Activated naive CD4-positive, alpha-beta T cell treated with anti-CD3 and anti-CD28 coated beads, Interleukin-2, amount 10 ng/mL, durations not matched to agents 7 days and 5 days (primary cell): ENCODE results near the gene RHCE.
"Not testable (repeated sequence)": the region's sequence is repeated elsewhere in the genome, so short reads cannot be mapped to it uniquely, and the experiment has no call there.

Source experiments
- CTCF ChIA-PET: fragments of 350-600 bp; sonication (Branson Sonifier 250); formaldehyde crosslinking; loops from one replicate; lab custom pipeline; 2021; ENCODE audit warnings: antibody characterized with exemption; lab: Charles Lee
- DNase-seq: peaks from one replicate; pipeline ENCODE4 v3.0.0-alpha.2; 2020
- H3K27ac Mint-ChIP-seq: one replicate; pipeline ENCODE4 v1.8.0; 2021; ENCODE audit warnings: mild to moderate bottlenecking, moderate library complexity, mixed read lengths
- H3K27me3 Mint-ChIP-seq: one replicate; pipeline ENCODE4 v1.8.0; 2021; ENCODE audit warnings: mild to moderate bottlenecking, mixed read lengths
- H3K36me3 Mint-ChIP-seq: one replicate; pipeline ENCODE4 v1.8.0; 2021; ENCODE audit warnings: mixed read lengths
- H3K4me1 Mint-ChIP-seq: one replicate; pipeline ENCODE4 v1.8.0; 2021; ENCODE audit warnings: mixed read lengths
- H3K4me3 Mint-ChIP-seq: one replicate; pipeline ENCODE4 v1.8.0; 2021; ENCODE audit warnings: mild to moderate bottlenecking, moderate library complexity, mixed read lengths
- H3K9me3 Mint-ChIP-seq: one replicate; pipeline ENCODE4 v1.8.0; 2021; ENCODE audit warnings: mixed read lengths

Gene RHCE

GRCh38 chr1:25402947-25403803 is 17.4 kb downstream of the RHCE start:
- H3K27me3 Mint-ChIP-seq: peaks cover 31% of the 10 kb centered on the region
- H3K4me3 Mint-ChIP-seq, H3K4me1 Mint-ChIP-seq, H3K27ac Mint-ChIP-seq, H3K36me3 Mint-ChIP-seq, H3K9me3 Mint-ChIP-seq: not testable (repeated sequence)
- peak; percentile 31 for DNase-seq
- CTCF ChIA-PET: interaction anchor here (0.6 to 2.0 kb wide), 2 partner anchors 85 to 356 kb away, joined by 4 to 8 read pairs; no protein-coding TSS in a partner anchor

GRCh38 chr1:25398079-25398478 is 22.5 kb downstream of the RHCE start:
- DNase-seq, H3K4me3 Mint-ChIP-seq, H3K36me3 Mint-ChIP-seq, H3K4me1 Mint-ChIP-seq, CTCF ChIA-PET, H3K27ac Mint-ChIP-seq, H3K9me3 Mint-ChIP-seq: not testable (repeated sequence)
- H3K27me3 Mint-ChIP-seq: peaks cover 36% of the 10 kb centered on the region

- H3K27me3 Mint-ChIP-seq: peaks cover 30% of the 10 kb centered on the region
- DNase-seq, H3K27ac Mint-ChIP-seq, H3K9me3 Mint-ChIP-seq, H3K4me3 Mint-ChIP-seq, H3K36me3 Mint-ChIP-seq, CTCF ChIA-PET, H3K4me1 Mint-ChIP-seq: not testable (repeated sequence)
Observed at GRCh38 chr1:25397549-25397948, 23.1 kb downstream of the RHCE start.

- CTCF ChIA-PET: no interaction called here
- Mint-ChIP-seq H3K36me3 (no peaks in the 10 kb centered on the region), H3K9me3 (no peaks in the 10 kb centered on the region), H3K4me1 (peaks cover 3% of the 10 kb centered on the region), H3K27ac (no peak overlapping the region), H3K4me3 (no peak overlapping the region), H3K27me3 (peaks cover 26% of the 10 kb centered on the region)
- no peak for DNase-seq
Observed at GRCh38 chr1:25392841-25393240, 27.8 kb downstream of the RHCE start.

- CTCF ChIA-PET, H3K4me1 Mint-ChIP-seq: not testable (repeated sequence)
Observed at GRCh38 chr1:25389721-25390120, 30.9 kb downstream of the RHCE start.

GRCh38 chr1:25388691-25389090 is 31.9 kb downstream of the RHCE start:
- peaks cover 34% of the 10 kb centered on the region for H3K27me3 Mint-ChIP-seq
- H3K36me3 Mint-ChIP-seq, H3K27ac Mint-ChIP-seq, DNase-seq, H3K4me3 Mint-ChIP-seq, H3K4me1 Mint-ChIP-seq, H3K9me3 Mint-ChIP-seq, CTCF ChIA-PET: not testable (repeated sequence)

More at GRCh38 chr1:25389721-25390120, 30.9 kb downstream of the RHCE start:
- not testable (repeated sequence) for H3K36me3 Mint-ChIP-seq, H3K4me3 Mint-ChIP-seq, H3K9me3 Mint-ChIP-seq, H3K27ac Mint-ChIP-seq, DNase-seq
- peaks cover 27% of the 10 kb centered on the region for H3K27me3 Mint-ChIP-seq

- H3K4me1 Mint-ChIP-seq, H3K9me3 Mint-ChIP-seq, CTCF ChIA-PET, H3K36me3 Mint-ChIP-seq, H3K4me3 Mint-ChIP-seq, DNase-seq, H3K27ac Mint-ChIP-seq: not testable (repeated sequence)
- H3K27me3 Mint-ChIP-seq: peaks cover 34% of the 10 kb centered on the region
Observed at GRCh38 chr1:25387096-25387495, 33.5 kb downstream of the RHCE start.

GRCh38 chr1:25383875-25384274 is 36.8 kb downstream of the RHCE start:
- CTCF ChIA-PET, H3K36me3 Mint-ChIP-seq, H3K9me3 Mint-ChIP-seq, DNase-seq, H3K4me3 Mint-ChIP-seq, H3K27ac Mint-ChIP-seq, H3K4me1 Mint-ChIP-seq: not testable (repeated sequence)
- H3K27me3 Mint-ChIP-seq: peaks cover 29% of the 10 kb centered on the region

- DNase-seq, H3K4me3 Mint-ChIP-seq, CTCF ChIA-PET, H3K9me3 Mint-ChIP-seq, H3K4me1 Mint-ChIP-seq, H3K27ac Mint-ChIP-seq, H3K36me3 Mint-ChIP-seq: not testable (repeated sequence)
- peaks cover 30% of the 10 kb centered on the region for H3K27me3 Mint-ChIP-seq
Observed at GRCh38 chr1:25383090-25383489, 37.5 kb downstream of the RHCE start.

GRCh38 chr1:25382543-25382942 is 38.1 kb downstream of the RHCE start:
- CTCF ChIA-PET, H3K4me3 Mint-ChIP-seq, H3K36me3 Mint-ChIP-seq, DNase-seq, H3K4me1 Mint-ChIP-seq, H3K9me3 Mint-ChIP-seq, H3K27ac Mint-ChIP-seq: not testable (repeated sequence)
- H3K27me3 Mint-ChIP-seq: peaks cover 33% of the 10 kb centered on the region

GRCh38 chr1:25378367-25378766 is 42.3 kb downstream of the RHCE start:
- DNase-seq, H3K27ac Mint-ChIP-seq, CTCF ChIA-PET, H3K4me3 Mint-ChIP-seq, H3K4me1 Mint-ChIP-seq, H3K36me3 Mint-ChIP-seq, H3K9me3 Mint-ChIP-seq: not testable (repeated sequence)
- peaks cover 33% of the 10 kb centered on the region for H3K27me3 Mint-ChIP-seq

GRCh38 chr1:25371757-25372156 is 48.9 kb downstream of the RHCE start:
- H3K36me3 Mint-ChIP-seq, H3K9me3 Mint-ChIP-seq, H3K4me1 Mint-ChIP-seq, H3K4me3 Mint-ChIP-seq, H3K27ac Mint-ChIP-seq, DNase-seq, H3K27me3 Mint-ChIP-seq: not testable (repeated sequence)
- CTCF ChIA-PET: interaction anchor here (0.6 kb wide), 1 partner anchor 93 kb away, joined by 3 read pairs; no protein-coding TSS in a partner anchor

- CTCF ChIA-PET, H3K36me3 Mint-ChIP-seq, H3K4me3 Mint-ChIP-seq, H3K27ac Mint-ChIP-seq, H3K27me3 Mint-ChIP-seq, H3K4me1 Mint-ChIP-seq, DNase-seq, H3K9me3 Mint-ChIP-seq: not testable (repeated sequence)
Observed at GRCh38 chr1:25369691-25370271, 50.8 kb downstream of the RHCE start.

- no peak overlapping the region for H3K4me3 Mint-ChIP-seq
Observed at GRCh38 chr1:25369241-25369640, 51.4 kb downstream of the RHCE start.

More at GRCh38 chr1:25369241-25369640, 51.4 kb downstream of the RHCE start:
- no peaks in the 10 kb centered on the region for H3K4me1 Mint-ChIP-seq
- CTCF ChIA-PET: no interaction called here
- peaks cover 4% of the 10 kb centered on the region for H3K27me3 Mint-ChIP-seq
- DNase-seq: no peak
- H3K9me3 Mint-ChIP-seq: no peaks in the 10 kb centered on the region
- no peaks in the 10 kb centered on the region for H3K36me3 Mint-ChIP-seq
- H3K27ac Mint-ChIP-seq: no peak overlapping the region
